H9 (cell line): ENCODE data around the gene MFSD6. TPM values are rescaled to one million over a fixed set of nuclear protein-coding genes. Genes with fewer than 3 reads are reported as not detected.

Experiments
- DNase-seq: peaks from one replicate; pipeline ENCODE4 v3.0.0-alpha.2; 2017
- H2AFZ ChIP-seq: one replicate; pipeline ENCODE4 v1.6.1; 2013; ENCODE audit warnings: mild to moderate bottlenecking, low read length, control low read depth, moderate library complexity
- H2AK5ac ChIP-seq: 2 replicates; pipeline ENCODE4 v1.6.1; 2013; ENCODE audit warnings: low read length, control low read depth, mixed read lengths; ENCODE audit not compliant: insufficient read length
- H2BK120ac ChIP-seq: one replicate; pipeline ENCODE4 v1.6.1; 2013; ENCODE audit warnings: low read depth, mild to moderate bottlenecking, low read length, control low read depth, inconsistent platforms; ENCODE audit not compliant: poor library complexity, severe bottlenecking
- H2BK12ac ChIP-seq: 2 replicates; pipeline ENCODE4 v1.6.1; 2013; ENCODE audit warnings: low read length, control low read depth, mixed read lengths, low read depth; ENCODE audit not compliant: insufficient read length
- H2BK15ac ChIP-seq: 2 replicates; pipeline ENCODE4 v1.6.1; 2013; ENCODE audit warnings: low read depth, low read length, control low read depth
- H2BK20ac ChIP-seq: one replicate; pipeline ENCODE4 v1.6.1; 2013; ENCODE audit warnings: low read depth, mild to moderate bottlenecking, low read length, control low read depth, inconsistent platforms; ENCODE audit not compliant: poor library complexity, severe bottlenecking
- H2BK5ac ChIP-seq: 2 replicates; pipeline ENCODE4 v1.6.1; 2013; ENCODE audit warnings: low read length, control low read depth, mixed read lengths; ENCODE audit not compliant: insufficient read length
- H3K14ac ChIP-seq: 2 replicates; pipeline ENCODE4 v1.6.1; 2013; ENCODE audit warnings: low read length, control low read depth; ENCODE audit not compliant: insufficient read depth
- H3K18ac ChIP-seq: 2 replicates; pipeline ENCODE4 v1.6.1; 2013; ENCODE audit warnings: low read depth, mild to moderate bottlenecking, mixed read lengths, low read length, control low read depth; ENCODE audit not compliant: insufficient read length
- H3K23ac ChIP-seq: 2 replicates; pipeline ENCODE4 v1.6.1; 2013; ENCODE audit warnings: low read length, control low read depth, mixed read lengths, low read depth; ENCODE audit not compliant: insufficient read length
- H3K23me2 ChIP-seq: 2 replicates; pipeline ENCODE4 v1.6.1; 2013; ENCODE audit warnings: low read depth, mild to moderate bottlenecking, mixed read lengths, low read length, control low read depth; ENCODE audit not compliant: insufficient read length, poor library complexity, severe bottlenecking
- H3K27ac ChIP-seq: 2 replicates; pipeline ENCODE4 v1.5.1; 2013; ENCODE audit warnings: low read length, control low read depth, mixed read lengths, low read depth; ENCODE audit not compliant: insufficient read length
- H3K27me3 ChIP-seq: 2 replicates; pipeline ENCODE4 v1.6.1; 2013; ENCODE audit warnings: low read length, control low read depth, inconsistent platforms; ENCODE audit not compliant: insufficient read depth
- H3K4ac ChIP-seq: 2 replicates; pipeline ENCODE4 v1.6.1; 2013; ENCODE audit warnings: low read depth, mild to moderate bottlenecking, control low read depth, inconsistent platforms, low read length, moderate library complexity
- H3K4me1 ChIP-seq: 2 replicates; pipeline ENCODE4 v1.6.1; 2013; ENCODE audit warnings: low read length, control low read depth, inconsistent platforms; ENCODE audit not compliant: insufficient read depth
- H3K4me2 ChIP-seq: 2 replicates; pipeline ENCODE4 v1.6.1; 2013; ENCODE audit warnings: low read length, control low read depth, mixed read lengths; ENCODE audit not compliant: insufficient read length, insufficient read depth
- H3K56ac ChIP-seq: 2 replicates; pipeline ENCODE4 v1.6.1; 2013; ENCODE audit warnings: low read depth, mild to moderate bottlenecking, mixed read lengths, low read length, control low read depth; ENCODE audit not compliant: insufficient read length
- H3K79me1 ChIP-seq: 2 replicates; pipeline ENCODE4 v1.6.1; 2013; ENCODE audit warnings: low read depth, mild to moderate bottlenecking, moderate library complexity, low read length, control low read depth, inconsistent platforms; ENCODE audit not compliant: insufficient read depth, poor library complexity, severe bottlenecking
- H3K79me2 ChIP-seq: 2 replicates; pipeline ENCODE4 v1.6.1; 2013; ENCODE audit warnings: low read length, control low read depth, inconsistent platforms; ENCODE audit not compliant: insufficient read depth
- H3K9ac ChIP-seq: 2 replicates; pipeline ENCODE4 v1.6.1; 2013; ENCODE audit warnings: low read length, control low read depth, mixed read lengths; ENCODE audit not compliant: insufficient read length; ENCODE audit errors: extremely low read depth
- H3K9me3 ChIP-seq: one replicate; pipeline ENCODE4 v1.6.1; 2013; ENCODE audit warnings: low read depth, low read length, inconsistent platforms; ENCODE audit not compliant: control insufficient read depth
- H3T11ph ChIP-seq: one replicate; pipeline ENCODE4 v1.6.1; 2013; ENCODE audit warnings: mild to moderate bottlenecking, low read length, control low read depth, inconsistent platforms
- H4K20me1 ChIP-seq: one replicate; pipeline ENCODE4 v1.6.1; 2013; ENCODE audit not compliant: control insufficient read depth, insufficient read length, insufficient read depth
- H4K5ac ChIP-seq: 2 replicates; pipeline ENCODE4 v1.6.1; 2013; ENCODE audit warnings: low read depth, mild to moderate bottlenecking, mixed read lengths, low read length, control low read depth; ENCODE audit not compliant: insufficient read length
- H4K8ac ChIP-seq: replicated peaks from 2 replicates; pipeline ENCODE4 v1.6.1; 2013; ENCODE audit warnings: low read length, control low read depth, mixed read lengths, low read depth; ENCODE audit not compliant: insufficient read length
- H4K91ac ChIP-seq: 2 replicates; pipeline ENCODE4 v1.6.1; 2013; ENCODE audit warnings: low read depth, mild to moderate bottlenecking, moderate library complexity, mixed read lengths, low read length, control low read depth; ENCODE audit not compliant: insufficient read length
- H3K27ac Mint-ChIP-seq, 3 experiments: 2 replicates in 2 of 3; 3 replicates in 1 of 3; pipeline ENCODE4 v1.8.0; 2020 to 2021; ENCODE audit warnings: mixed read lengths in 3 of 3, mild to moderate bottlenecking in 1 of 3, moderate library complexity in 1 of 3
- H3K27me3 Mint-ChIP-seq: 2 replicates; pipeline ENCODE4 v1.8.0; 2021; ENCODE audit warnings: low read depth, mild to moderate bottlenecking, moderate library complexity, mixed read lengths
- H3K36me3 Mint-ChIP-seq, 3 experiments: 2 replicates in 2 of 3; 3 replicates in 1 of 3; pipeline ENCODE4 v1.8.0; 2020 to 2021; ENCODE audit warnings: low read depth in 3 of 3, mixed read lengths in 3 of 3; ENCODE audit not compliant: insufficient read depth in 1 of 3
- H3K4me1 Mint-ChIP-seq, 2 experiments: 2 replicates each; pipeline ENCODE4 v1.8.0; 2020; ENCODE audit warnings: mixed read lengths in 2 of 2
- H3K4me3 Mint-ChIP-seq, 2 experiments: 2 replicates in 1 of 2; 3 replicates in 1 of 2; pipeline ENCODE4 v1.8.0; 2020 to 2021; ENCODE audit warnings: mild to moderate bottlenecking in 2 of 2, mixed read lengths in 2 of 2, moderate library complexity in 1 of 2
- H3K9me3 Mint-ChIP-seq, 2 experiments: 2 replicates in 1 of 2; 3 replicates in 1 of 2; pipeline ENCODE4 v1.8.0; 2020; ENCODE audit warnings: mild to moderate bottlenecking in 2 of 2, mixed read lengths in 2 of 2, moderate library complexity in 1 of 2
- total RNA-seq: library from RNA; stranded (reverse); gene quantifications from 2 replicates; pipeline ENCODE4 v1.2.1, GENCODE V29; 2021
- TF ChIP-seq, protein P1 (sequence below): fragments of 200-600 bp; sonication (generic); conservative IDR thresholded peaks from 3 replicates; pipeline ENCODE4 v1.8.0; 2021; ENCODE audit warnings: antibody characterized with exemption, mild to moderate bottlenecking

Gene MFSD6
- total RNA-seq, 1 experiment from 2014 or later: 4.0 TPM

DNA sequence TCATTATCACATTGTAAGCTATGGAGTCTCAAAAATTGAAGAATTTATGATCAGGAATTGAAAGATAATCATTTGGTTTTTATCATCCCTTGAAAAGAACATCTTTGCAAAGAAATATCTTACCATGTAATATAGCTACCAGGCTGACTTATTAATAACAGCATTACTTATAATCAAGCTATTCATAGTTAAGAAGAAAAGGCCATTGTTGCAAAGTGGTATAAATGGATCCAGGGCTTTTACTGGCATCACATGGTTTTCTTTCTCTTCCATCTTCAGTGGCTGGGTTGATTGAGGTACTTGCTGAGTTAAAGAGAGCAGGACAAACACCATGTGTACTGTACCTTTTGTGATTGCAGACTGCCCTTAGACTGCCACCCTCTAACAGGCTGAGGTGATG is 39.6 kb downstream of the MFSD6 start:
- Histone ChIP-seq H3K23ac (no peak overlapping the region), H3K14ac (no peak overlapping the region), H2BK120ac (no peak overlapping the region), H3K23me2 (no peaks in the 10 kb centered on the region), H2BK12ac (no peak overlapping the region), H3K4ac (no peak overlapping the region), H4K8ac (no peak overlapping the region), H3K79me1 (no peaks in the 10 kb centered on the region), H3K79me2 (no peaks in the 10 kb centered on the region), H2BK20ac (no peak overlapping the region), H3K27me3 (no peaks in the 10 kb centered on the region), H4K20me1 (no peaks in the 10 kb centered on the region), H3K4me2 (no peak overlapping the region), H3T11ph (no peak overlapping the region), H3K18ac (no peak overlapping the region), H2AK5ac (no peak overlapping the region), H3K9ac (no peak overlapping the region), H4K91ac (no peak overlapping the region), H3K27ac (no peak overlapping the region), H3K9me3 (no peaks in the 10 kb centered on the region), H3K56ac (no peak overlapping the region), H2BK15ac (no peak overlapping the region), H2AFZ (no peak overlapping the region), H4K5ac (no peak overlapping the region), H3K4me1 (no peaks in the 10 kb centered on the region), H2BK5ac (no peak overlapping the region)
- H3K27ac Mint-ChIP-seq: no peak overlapping the region
- TF ChIP-seq, protein P1, sequence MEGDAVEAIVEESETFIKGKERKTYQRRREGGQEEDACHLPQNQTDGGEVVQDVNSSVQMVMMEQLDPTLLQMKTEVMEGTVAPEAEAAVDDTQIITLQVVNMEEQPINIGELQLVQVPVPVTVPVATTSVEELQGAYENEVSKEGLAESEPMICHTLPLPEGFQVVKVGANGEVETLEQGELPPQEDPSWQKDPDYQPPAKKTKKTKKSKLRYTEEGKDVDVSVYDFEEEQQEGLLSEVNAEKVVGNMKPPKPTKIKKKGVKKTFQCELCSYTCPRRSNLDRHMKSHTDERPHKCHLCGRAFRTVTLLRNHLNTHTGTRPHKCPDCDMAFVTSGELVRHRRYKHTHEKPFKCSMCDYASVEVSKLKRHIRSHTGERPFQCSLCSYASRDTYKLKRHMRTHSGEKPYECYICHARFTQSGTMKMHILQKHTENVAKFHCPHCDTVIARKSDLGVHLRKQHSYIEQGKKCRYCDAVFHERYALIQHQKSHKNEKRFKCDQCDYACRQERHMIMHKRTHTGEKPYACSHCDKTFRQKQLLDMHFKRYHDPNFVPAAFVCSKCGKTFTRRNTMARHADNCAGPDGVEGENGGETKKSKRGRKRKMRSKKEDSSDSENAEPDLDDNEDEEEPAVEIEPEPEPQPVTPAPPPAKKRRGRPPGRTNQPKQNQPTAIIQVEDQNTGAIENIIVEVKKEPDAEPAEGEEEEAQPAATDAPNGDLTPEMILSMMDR: no peak
- no peaks in the 10 kb centered on the region for H3K27me3 Mint-ChIP-seq
- H3K4me3 Mint-ChIP-seq: no peak overlapping the region
- no peaks in the 10 kb centered on the region for H3K9me3 Mint-ChIP-seq
- H3K36me3 Mint-ChIP-seq: no peaks in the 10 kb centered on the region
- no peak for DNase-seq
- no peaks in the 10 kb centered on the region for H3K4me1 Mint-ChIP-seq
